DMS153 treated with DMSO at 0.1 percent for 48 hours (cell line): ENCODE results near the gene TMEM255B.
A peak's percentile ranks its signal among the peaks of the same experiment; 100 is the strongest.
"Not testable (repeated sequence)": the region's sequence is repeated elsewhere in the genome, so short reads cannot be mapped to it uniquely, and the experiment has no call there.

Source experiments
- DNase-seq: peaks from one replicate; lab custom pipeline; 2025; ENCODE audit not compliant: unreplicated experiment; lab: John Stamatoyannopoulos, UW

The TMEM255B gene

DNA sequence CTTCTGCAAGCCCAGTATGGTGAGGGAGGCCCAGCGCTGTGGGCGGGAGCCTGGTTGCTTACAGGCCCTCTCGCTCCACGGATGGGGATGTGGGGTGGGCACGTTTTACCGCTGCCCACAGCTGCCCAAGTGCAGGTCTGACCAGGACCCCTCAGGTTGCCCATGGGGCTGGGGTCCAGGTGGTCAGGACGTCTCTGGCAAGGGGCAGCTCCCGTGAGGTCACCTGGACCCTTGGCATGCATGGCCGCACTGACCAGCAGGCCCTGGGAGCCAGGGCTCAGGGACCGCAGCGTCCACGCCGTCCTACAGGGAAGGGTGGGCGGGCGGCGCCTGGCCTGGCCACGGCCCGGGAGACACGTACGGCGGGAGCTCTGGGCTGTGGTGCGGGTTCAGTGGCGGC, 72.0 kb downstream of the TMEM255B start:
- DNase-seq = no peak

DNA sequence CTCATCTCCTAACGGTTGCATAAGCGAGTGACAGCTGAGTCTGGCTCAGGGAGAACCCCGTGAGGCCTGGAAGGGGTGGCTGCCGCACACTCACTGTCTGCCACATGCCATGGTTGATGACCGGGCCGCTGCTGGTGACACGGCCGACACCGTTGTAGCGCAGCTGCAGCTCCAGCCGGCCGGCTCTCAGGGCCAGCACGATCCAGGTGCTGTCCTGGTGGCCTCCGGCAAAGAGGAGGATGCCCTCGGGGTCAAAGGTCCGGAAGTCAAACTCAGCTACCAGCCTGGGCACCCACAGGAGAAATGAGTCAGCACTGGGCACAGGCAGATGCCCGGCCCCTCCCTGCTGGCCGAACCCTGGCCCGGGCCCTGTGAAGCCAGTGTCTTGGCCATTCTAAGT, 73.2 kb downstream of the TMEM255B start:
- no peak for DNase-seq

GRCh38 chr13:113832631-113833030, 73.6 kb downstream of the TMEM255B start:
- no peak for DNase-seq

DNA sequence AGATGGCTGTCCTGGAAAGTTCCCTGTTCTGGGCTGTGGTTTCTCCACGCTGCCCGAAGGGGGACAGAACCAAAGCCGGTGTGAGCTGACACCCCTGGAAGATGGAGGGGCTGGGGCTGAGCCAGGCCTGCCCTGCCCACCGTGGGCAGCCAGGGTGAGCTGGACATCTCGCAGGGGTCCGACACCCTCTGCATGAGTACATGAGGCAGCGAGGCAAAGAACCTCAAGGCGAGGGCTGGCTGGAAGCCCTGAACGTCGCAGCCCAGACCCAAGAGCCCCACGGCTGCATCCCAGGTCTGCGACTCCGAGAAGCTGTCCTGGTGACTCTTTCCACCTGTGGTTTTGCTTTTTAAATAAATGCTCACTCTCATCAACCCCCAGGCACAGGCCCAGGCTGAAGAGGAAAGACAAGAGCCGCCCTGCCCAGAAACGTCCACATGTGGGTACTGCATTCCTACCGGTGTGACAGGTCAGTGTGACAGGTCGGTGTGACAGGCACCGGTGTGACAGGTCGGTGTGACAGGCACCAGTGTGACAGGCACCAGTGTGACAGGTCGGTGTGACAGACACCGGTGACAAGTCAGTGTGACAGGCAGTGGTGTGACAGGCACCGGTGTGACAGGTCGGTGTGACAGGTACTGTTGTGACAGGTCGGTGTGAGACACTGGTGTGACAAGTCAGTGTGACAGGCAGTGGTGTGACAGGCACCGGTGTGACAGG, 74.2 kb downstream of the TMEM255B start:
- DNase-seq = no peak

GRCh38 chr13:113834006-113834405, 75.0 kb downstream of the TMEM255B start:
- DNase-seq = not testable (repeated sequence)

DNA sequence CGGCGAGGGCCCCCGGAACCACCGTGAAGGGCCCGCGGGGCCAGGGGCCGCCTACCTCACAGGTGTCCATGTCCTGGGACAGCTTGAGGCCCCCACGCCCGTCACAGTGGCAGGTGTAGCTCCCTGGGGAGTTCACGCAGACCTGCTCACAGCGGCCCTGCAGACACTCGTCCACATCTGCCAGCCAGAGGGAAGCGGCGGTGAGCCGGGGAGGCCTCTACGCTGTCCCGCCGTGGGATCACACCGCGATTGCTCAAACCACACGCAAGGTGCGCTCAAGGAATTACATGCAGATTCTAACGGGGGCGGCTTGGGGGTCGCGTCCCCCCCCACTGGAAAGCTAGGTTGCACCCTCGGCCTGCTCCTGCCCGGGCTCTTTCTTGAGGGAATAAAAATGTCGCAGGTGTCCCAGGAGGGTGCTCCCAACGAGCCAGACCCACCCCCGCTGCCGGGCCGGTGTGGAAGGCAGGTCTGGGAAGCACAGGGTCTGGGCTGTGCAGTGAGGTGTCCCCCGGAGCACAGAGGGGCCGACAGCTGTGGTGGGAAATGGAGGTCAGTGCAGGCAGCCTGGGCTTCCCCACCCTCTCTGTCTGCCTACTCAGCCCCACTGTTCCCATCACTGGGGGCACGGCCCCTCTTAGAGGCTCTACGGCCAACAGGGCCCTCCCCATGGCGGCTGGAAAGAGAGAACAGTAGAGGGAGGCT, 75.6 kb downstream of the TMEM255B start:
- no peak for DNase-seq

DNA sequence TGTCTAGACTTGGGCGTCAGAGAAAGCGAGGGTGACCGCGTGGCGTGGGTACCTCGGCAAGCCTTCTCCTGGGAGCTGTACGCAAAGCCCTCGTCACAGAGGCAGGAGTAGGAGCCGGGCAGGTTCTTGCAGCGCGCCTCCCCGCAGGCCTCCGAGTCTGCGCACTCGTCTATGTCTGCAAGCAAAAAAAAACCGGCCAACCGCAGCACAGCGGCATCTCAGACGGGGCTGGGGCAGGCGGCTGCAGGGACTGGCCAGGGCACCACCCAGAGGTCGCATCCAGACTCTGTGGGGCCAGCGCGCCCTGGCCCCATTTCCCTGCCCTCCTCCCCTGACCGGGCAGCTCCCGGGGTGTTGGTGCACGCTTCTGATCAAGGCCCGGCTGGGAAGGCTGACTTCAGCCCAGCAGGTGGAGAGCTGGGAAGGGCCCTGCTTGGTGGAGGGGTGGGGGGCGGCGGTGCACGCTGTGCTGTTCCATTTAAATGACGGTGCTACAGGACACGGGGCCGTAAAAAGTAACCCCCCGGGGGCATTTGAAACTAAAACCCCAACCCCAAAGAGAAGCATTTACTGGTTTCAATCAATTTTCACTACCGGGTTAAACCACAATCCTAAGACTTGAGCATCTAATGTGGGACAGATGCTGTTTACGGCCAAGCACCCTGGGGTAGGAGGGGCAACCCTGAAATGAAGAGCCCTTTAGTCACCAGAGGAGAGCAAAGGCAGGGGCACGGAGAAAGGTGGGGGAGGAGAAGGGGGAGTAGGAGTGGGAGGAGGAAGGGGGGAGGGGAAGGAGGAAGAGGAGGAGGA, 76.6 kb downstream of the TMEM255B start:
- DNase-seq = peak; percentile 33

GRCh38 chr13:113836768-113837559, 77.9 kb downstream of the TMEM255B start:
- DNase-seq = peak; percentile 49

GRCh38 chr13:113837560-113838355, 78.7 kb downstream of the TMEM255B start:
- DNase-seq = peak; percentile 49

DNA sequence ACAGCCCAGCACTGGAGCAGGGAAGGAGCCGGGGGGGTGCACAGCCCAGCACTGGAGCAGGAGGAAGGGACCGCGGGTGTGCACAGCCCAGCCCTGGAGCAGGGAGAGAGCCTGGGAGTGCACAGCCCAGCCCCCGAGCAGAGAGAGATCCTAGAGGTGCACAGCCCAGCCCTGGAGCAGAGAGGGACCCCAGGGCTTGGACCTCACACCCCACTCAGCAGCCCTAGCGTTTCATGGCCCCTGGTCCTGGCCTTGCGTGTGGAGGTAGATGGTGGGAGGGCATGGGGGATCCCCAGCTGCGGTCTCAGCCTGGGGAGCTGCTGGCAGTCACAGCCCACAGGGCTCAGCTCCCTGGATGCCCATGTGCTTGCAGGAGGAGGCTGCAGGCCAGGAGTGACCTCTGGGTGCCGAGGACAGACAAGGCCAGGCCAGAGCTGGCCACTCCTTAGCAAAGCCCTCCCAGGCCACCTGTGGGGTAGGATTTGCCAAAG, 79.7 kb downstream of the TMEM255B start:
- no peak for DNase-seq

DNA sequence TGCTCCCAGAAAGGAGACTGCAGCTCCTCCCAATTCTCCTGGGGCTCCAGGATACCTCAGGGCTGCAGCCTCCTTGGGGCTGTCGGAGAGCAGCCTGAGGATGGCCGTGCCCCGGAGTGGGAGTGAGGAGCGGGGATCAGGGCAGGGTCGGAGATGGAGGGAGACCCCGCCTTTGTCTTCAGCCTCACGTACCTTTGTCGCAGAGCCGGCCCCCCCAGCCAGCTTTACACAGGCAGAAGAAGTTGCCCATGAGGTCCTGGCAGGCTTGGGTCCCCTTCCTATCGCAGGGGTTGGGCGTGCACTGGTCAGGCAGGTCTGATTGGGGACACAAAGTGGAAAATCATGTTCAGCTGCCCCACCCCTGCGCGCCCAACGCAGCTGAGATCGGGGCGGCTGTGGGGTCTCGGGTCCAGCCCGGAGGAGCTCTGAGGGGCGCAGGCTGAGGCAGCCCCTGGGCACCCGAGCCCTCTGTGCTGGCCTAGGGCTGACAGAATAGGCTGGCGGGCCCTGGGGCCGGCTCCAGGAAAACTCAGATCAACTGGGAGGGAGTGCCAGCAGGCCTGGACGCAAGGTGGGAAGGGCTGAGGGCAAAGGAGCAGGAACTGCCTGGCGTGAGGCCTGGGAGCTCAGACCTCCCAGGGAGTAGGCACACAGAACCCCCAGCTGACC, 80.6 kb downstream of the TMEM255B start:
- DNase-seq = no peak

- no peak for DNase-seq
These were observed 81.7 kb downstream of the TMEM255B start for GRCh38 chr13:113840541-113841352.

DNA sequence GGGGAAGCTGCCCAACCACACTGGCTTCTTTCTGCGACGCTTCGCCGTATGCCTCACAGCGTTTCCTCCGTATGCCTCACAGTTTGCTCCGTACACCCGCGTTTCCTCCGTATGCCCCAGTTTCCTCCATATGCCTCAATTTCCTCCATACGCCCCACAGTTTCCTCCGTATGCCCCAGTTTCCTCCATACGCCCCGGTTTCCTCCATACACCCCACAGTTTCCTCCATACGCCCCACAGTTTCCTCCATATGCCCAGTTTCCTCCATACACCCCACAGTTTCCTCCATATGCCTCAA, 82.3 kb downstream of the TMEM255B start:
- no peak for DNase-seq

GRCh38 chr13:113842336-113843062, 83.5 kb downstream of the TMEM255B start:
- DNase-seq = no peak

GRCh38 chr13:113843063-113843654, 84.1 kb downstream of the TMEM255B start:
- no peak for DNase-seq

DNA sequence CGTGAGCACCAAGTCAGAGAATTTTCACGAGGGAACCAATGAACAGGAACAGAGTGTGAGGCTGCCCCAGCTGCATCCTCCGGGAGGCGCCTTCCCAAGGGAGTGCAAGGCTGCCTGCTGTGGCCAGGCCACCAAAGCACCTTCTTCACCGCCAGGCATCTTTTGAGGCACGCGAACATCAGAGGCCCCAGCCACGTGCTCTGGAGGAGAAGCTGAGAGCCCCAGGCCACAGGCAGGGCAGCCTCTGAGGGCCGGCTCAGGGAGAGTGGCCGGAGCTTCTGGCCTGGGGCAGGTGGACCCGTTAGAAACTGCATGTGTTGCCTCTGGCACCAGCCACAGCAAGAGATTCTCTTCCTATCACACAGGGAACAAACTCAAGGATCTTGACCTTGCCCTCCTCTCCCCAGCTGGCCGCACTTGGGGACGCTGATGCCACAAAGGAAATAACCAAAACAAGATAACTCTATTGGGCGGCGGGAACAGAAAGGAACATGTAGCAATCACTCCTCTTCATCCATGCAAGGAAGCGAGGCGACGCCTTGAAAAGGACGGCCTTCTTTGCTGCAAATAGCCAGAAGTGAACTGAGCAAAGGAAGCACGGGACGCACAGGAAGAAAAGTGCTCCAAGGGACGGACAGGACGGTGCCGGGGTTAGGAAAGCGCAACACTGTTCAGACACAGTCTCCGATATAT, 85.0 kb downstream of the TMEM255B start:
- no peak for DNase-seq

DNA sequence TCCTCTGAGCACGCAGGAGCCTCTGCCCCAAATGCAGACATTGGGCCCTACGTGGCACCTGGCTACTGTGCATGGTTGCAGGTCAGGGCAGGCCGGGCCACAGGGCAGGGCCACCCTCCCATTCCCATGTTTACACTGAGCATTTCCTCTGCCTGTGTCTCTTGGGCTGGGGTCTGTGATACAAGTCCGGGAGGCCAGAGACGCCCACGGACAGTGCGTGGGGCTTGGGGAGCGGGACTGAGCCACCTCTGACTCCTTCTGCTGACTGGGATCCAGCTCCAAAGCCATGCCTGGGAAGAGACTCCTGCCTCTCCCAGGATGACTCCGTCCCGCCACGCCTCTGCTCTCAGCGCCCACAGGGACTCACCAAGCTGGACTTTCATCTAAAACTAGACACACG, 86.0 kb downstream of the TMEM255B start:
- no peak for DNase-seq
